CD8-positive, alpha-beta memory T cell (primary cell): Measurements from ENCODE around the gene TBC1D17. TPM values are rescaled to one million over a fixed set of nuclear protein-coding genes. Genes with fewer than 3 reads are reported as not detected.

Experiments
- CTCF ChIA-PET: fragments of 350-600 bp; sonication (Branson Sonifier 250); formaldehyde crosslinking; loops from one replicate; lab custom pipeline; 2021; ENCODE audit warnings: antibody characterized with exemption; lab: Charles Lee
- POLR2A ChIA-PET: fragments of 350-600 bp; sonication (Branson Sonifier 250); formaldehyde crosslinking; loops from one replicate; lab custom pipeline; 2021; ENCODE audit warnings: antibody characterized with exemption; lab: Charles Lee
- DNase-seq, 5 donors: peaks; one replicate each; pipeline versions ENCODE4 v3.0.0 to v3.0.0-alpha.2; 2020 to 2022; ENCODE audit warnings: mixed read lengths in 1 of 5
- H3K27ac ChIP-seq: one replicate; pipeline ENCODE4 v1.7.0; 2013; ENCODE audit warnings: low read depth, mild to moderate bottlenecking, low read length, moderate library complexity
- H3K27me3 ChIP-seq: 2 replicates; pipeline ENCODE4 v1.7.0; 2013; ENCODE audit warnings: low read length, mild to moderate bottlenecking; ENCODE audit not compliant: insufficient read depth, poor library complexity, severe bottlenecking
- H3K36me3 ChIP-seq: 2 replicates; pipeline ENCODE4 v1.7.0; 2013; ENCODE audit warnings: mild to moderate bottlenecking, low read length, moderate library complexity; ENCODE audit not compliant: insufficient read depth
- H3K4me1 ChIP-seq: 2 replicates; pipeline ENCODE4 v1.7.0; 2013; ENCODE audit warnings: mild to moderate bottlenecking, low read length, moderate library complexity; ENCODE audit not compliant: insufficient read depth
- H3K4me3 ChIP-seq: 2 replicates; pipeline ENCODE4 v1.7.0; 2013; ENCODE audit warnings: mild to moderate bottlenecking, low read length
- H3K9me3 ChIP-seq: 2 replicates; pipeline ENCODE4 v1.7.0; 2013; ENCODE audit warnings: mild to moderate bottlenecking, low read length
- H3K27ac Mint-ChIP-seq, 8 donors: one replicate each; pipeline ENCODE4 v1.8.0; 2020 to 2021; ENCODE audit warnings: mixed read lengths in 8 of 8, mild to moderate bottlenecking in 6 of 8, inconsistent platforms in 3 of 8, moderate library complexity in 3 of 8
- H3K27me3 Mint-ChIP-seq, 2 donors: one replicate each; pipeline ENCODE4 v1.8.0; 2020 to 2021; ENCODE audit warnings: mixed read lengths in 2 of 2, mild to moderate bottlenecking in 1 of 2, moderate library complexity in 1 of 2
- H3K36me3 Mint-ChIP-seq, 3 donors: one replicate each; pipeline ENCODE4 v1.8.0; 2020 to 2021; ENCODE audit warnings: mixed read lengths in 3 of 3, inconsistent platforms in 1 of 3, mild to moderate bottlenecking in 1 of 3
- H3K4me1 Mint-ChIP-seq, 3 donors: one replicate each; pipeline ENCODE4 v1.8.0; 2020 to 2021; ENCODE audit warnings: mixed read lengths in 3 of 3, inconsistent platforms in 1 of 3, mild to moderate bottlenecking in 1 of 3
- H3K4me3 Mint-ChIP-seq, 7 donors: one replicate each; pipeline ENCODE4 v1.8.0; 2020 to 2021; ENCODE audit warnings: mixed read lengths in 7 of 7, mild to moderate bottlenecking in 6 of 7, moderate library complexity in 4 of 7, inconsistent platforms in 2 of 7
- H3K9me3 Mint-ChIP-seq, 5 donors: one replicate each; pipeline ENCODE4 v1.8.0; 2020 to 2022; ENCODE audit warnings: mixed read lengths in 5 of 5, mild to moderate bottlenecking in 3 of 5, moderate library complexity in 2 of 5, inconsistent platforms in 1 of 5
- polyA plus RNA-seq: library from polyadenylated mRNA; unstranded; fragments of 300-500 nt; fragmentation: Illumina TruSeq; gene quantifications from one replicate; pipeline ENCODE4 v1.2.3, GENCODE V29; 2021
- total RNA-seq, 2 experiments: library from RNA; stranded (reverse); gene quantifications; one replicate each; pipeline ENCODE4 v1.2.3, GENCODE V29; 2021

The TBC1D17 gene
- total and polyA plus RNA-seq, 3 experiments from 2014 or later, result 16.8 to 33.5 (median 31.7) TPM

DNA sequence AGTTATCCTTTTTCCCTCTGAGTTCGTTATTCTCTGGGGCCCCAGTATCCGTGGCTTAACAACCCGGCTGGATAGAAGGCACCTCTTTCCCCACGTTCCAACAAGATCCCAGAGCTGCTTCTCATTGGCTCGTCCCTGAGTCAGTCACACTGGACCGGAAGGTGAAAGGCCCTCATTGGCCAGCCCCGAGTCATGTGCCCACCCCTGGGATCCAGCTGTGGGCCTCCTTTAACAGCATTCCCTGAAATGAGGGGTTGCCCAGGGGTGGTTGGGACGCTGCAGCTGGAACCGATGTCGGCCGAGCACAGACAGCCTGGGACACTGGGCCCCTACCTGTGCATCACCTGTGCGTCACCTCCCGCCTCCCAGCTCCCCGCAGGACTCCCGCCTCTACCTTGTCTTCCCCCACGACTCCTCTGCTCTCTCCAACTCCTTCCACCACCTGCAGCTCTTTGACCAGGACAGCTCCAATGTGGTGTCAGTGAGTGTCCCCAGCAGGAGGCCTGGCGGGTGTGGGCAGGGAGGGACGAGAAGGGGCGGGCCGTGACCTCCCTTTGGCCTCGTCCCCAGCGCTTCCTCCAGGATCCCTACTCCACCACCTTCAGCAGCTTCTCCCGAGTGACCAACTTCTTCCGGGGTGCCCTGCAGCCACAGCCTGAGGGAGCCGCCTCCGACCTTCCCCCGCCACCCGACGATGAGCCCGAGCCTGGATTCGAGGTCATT is 4.3 kb downstream of the TBC1D17 start:
- DNase-seq, result no peak
- peak overlapping the region in 2 of 7 donors; percentile 27 to 51 for H3K4me3 Mint-ChIP-seq
- H3K27ac Mint-ChIP-seq, result peak overlapping the region in 1 of 8 donors; percentile 81
- H3K9me3 Mint-ChIP-seq, result no peaks in the 10 kb centered on the region
- Histone ChIP-seq H3K27me3 (no peaks in the 10 kb centered on the region), H3K36me3 (peaks cover 38% of the 10 kb centered on the region), H3K4me3 (no peak overlapping the region), H3K4me1 (peaks cover 12% of the 10 kb centered on the region), H3K27ac (no peak overlapping the region), H3K9me3 (no peaks in the 10 kb centered on the region)
- H3K27me3 Mint-ChIP-seq, result peaks cover 0 to 3% of the 10 kb centered on the region in 2 donors
- ChIA-PET CTCF (interaction anchor here (0.8 to 1.1 kb wide), 2 partner anchors 9 to 16 kb away, joined by 3 read pairs; no protein-coding TSS in a partner anchor), POLR2A (no interaction called here)
- H3K4me1 Mint-ChIP-seq, result peaks cover 11 to 18% (median 14%) of the 10 kb centered on the region in 3 donors
- H3K36me3 Mint-ChIP-seq, result peaks cover 5 to 73% (median 9%) of the 10 kb centered on the region in 3 donors

DNA sequence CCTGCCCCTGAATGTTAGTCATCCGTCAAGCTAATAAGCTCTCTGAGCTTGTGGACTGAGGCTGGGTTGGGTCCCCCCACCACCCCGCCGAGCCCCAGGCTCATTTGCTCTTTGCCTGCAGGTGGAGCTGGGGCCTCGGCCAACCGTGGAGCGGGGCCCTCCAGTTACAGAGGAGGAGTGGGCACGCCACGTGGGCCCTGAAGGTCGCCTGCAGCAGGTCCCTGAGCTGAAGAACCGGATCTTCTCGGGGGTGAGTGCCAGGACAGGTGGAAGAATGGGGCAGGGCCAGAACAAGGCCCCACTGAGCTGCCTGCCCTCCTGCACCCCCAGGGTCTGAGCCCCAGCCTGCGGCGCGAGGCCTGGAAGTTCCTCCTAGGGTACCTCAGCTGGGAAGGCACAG is 5.1 kb downstream of the TBC1D17 start:
- Histone ChIP-seq H3K27me3 (no peaks in the 10 kb centered on the region), H3K9me3 (no peaks in the 10 kb centered on the region), H3K4me3 (no peak overlapping the region), H3K4me1 (peaks cover 12% of the 10 kb centered on the region), H3K36me3 (peaks cover 38% of the 10 kb centered on the region), H3K27ac (no peak overlapping the region)
- no peak for DNase-seq
- Mint-ChIP-seq H3K9me3 (no peaks in the 10 kb centered on the region), H3K27me3 (peaks cover 0 to 3% of the 10 kb centered on the region in 2 donors), H3K36me3 (peaks cover 5 to 74% (median 9%) of the 10 kb centered on the region in 3 donors), H3K27ac (peak overlapping the region in 2 of 8 donors; percentile 33 to 81), H3K4me3 (peak overlapping the region in 1 of 7 donors; percentile 27), H3K4me1 (peaks cover 11 to 18% (median 14%) of the 10 kb centered on the region in 3 donors)
- CTCF ChIA-PET, result interaction anchor here (0.8 kb wide), 1 partner anchor 15 kb away, joined by 3 read pairs; no protein-coding TSS in a partner anchor
- POLR2A ChIA-PET, result interaction anchor here (0.5 kb wide), 1 partner anchor 45 kb away, joined by 3 read pairs; no protein-coding TSS in a partner anchor

DNA sequence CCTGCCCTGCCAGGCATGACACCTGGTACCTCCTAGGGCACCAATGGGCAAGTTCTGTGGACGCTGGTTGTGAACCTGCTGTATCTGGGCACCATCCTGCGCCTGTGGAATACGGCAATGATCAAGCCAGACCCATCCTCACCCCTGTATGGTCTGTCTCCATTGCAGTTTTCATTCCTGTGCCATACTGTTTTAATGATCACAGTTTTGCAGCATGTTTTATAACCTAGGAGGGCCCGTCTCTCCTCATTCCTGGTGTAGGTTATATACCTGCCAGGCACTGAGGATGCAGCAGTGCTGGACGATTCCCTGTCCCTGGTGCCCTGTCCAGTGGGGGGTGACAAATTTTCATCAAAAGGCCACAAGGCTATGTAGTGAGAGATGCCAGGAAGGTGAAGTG is 5.6 kb downstream of the TBC1D17 start:
- DNase-seq, result no peak
- CTCF ChIA-PET, result interaction anchor here (0.8 kb wide), 1 partner anchor 14 kb away, joined by 3 read pairs; no protein-coding TSS in a partner anchor
- H3K27me3 ChIP-seq, result no peaks in the 10 kb centered on the region
- Mint-ChIP-seq H3K27ac (peak overlapping the region in 1 of 8 donors; percentile 47), H3K36me3 (peaks cover 5 to 72% (median 8%) of the 10 kb centered on the region in 3 donors), H3K4me3 (no peak overlapping the region), H3K4me1 (peaks cover 8 to 14% (median 11%) of the 10 kb centered on the region in 3 donors), H3K9me3 (no peaks in the 10 kb centered on the region), H3K27me3 (peaks cover 0 to 2% of the 10 kb centered on the region in 2 donors)
- H3K27ac ChIP-seq, result no peak overlapping the region
- no peaks in the 10 kb centered on the region for H3K9me3 ChIP-seq
- no peak overlapping the region for H3K4me3 ChIP-seq
- POLR2A ChIA-PET, result interaction anchor here (0.5 kb wide), 1 partner anchor 45 kb away, joined by 3 read pairs; no protein-coding TSS in a partner anchor
- H3K4me1 ChIP-seq, result peaks cover 10% of the 10 kb centered on the region
- H3K36me3 ChIP-seq, result peaks cover 38% of the 10 kb centered on the region

GRCh38 chr19:49884109-49884508 is 6.6 kb downstream of the TBC1D17 start:
- H3K4me1 Mint-ChIP-seq, result peaks cover 1 to 4% (median 1%) of the 10 kb centered on the region in 3 donors

GRCh38 chr19:49884760-49885159 is 7.3 kb downstream of the TBC1D17 start:
- ChIA-PET CTCF (interaction anchor here (1.1 kb wide), 1 partner anchor 27 kb away, joined by 3 read pairs; no protein-coding TSS in a partner anchor), POLR2A (no interaction called here)
- Mint-ChIP-seq H3K4me1 (no peaks in the 10 kb centered on the region), H3K4me3 (no peak overlapping the region), H3K36me3 (peaks cover 5 to 65% (median 5%) of the 10 kb centered on the region in 3 donors), H3K27ac (peak overlapping the region in 1 of 8 donors; percentile 33), H3K27me3 (no peaks in the 10 kb centered on the region), H3K9me3 (no peaks in the 10 kb centered on the region)
- H3K36me3 ChIP-seq, result peaks cover 38% of the 10 kb centered on the region
- H3K9me3 ChIP-seq, result no peaks in the 10 kb centered on the region
- H3K27me3 ChIP-seq, result no peaks in the 10 kb centered on the region
- peaks cover 3% of the 10 kb centered on the region for H3K4me1 ChIP-seq
- no peak overlapping the region for H3K4me3 ChIP-seq
- H3K27ac ChIP-seq, result no peak overlapping the region
- DNase-seq, result no peak

More at GRCh38 chr19:49884109-49884508, 6.6 kb downstream of the TBC1D17 start:
- Mint-ChIP-seq H3K36me3 (peaks cover 5 to 70% (median 5%) of the 10 kb centered on the region in 3 donors), H3K27ac (peak overlapping the region in 1 of 8 donors; percentile 33), H3K4me3 (no peak overlapping the region), H3K9me3 (no peaks in the 10 kb centered on the region), H3K27me3 (no peaks in the 10 kb centered on the region)
- CTCF ChIA-PET, result interaction anchor here (1.1 kb wide), 1 partner anchor 28 kb away, joined by 3 read pairs; no protein-coding TSS in a partner anchor
- H3K36me3 ChIP-seq, result peaks cover 38% of the 10 kb centered on the region
- no peaks in the 10 kb centered on the region for H3K27me3 ChIP-seq
- POLR2A ChIA-PET, result interaction anchor here (0.6 kb wide), 1 partner anchor 130 kb away, joined by 3 read pairs; no protein-coding TSS in a partner anchor
- H3K4me1 ChIP-seq, result no peaks in the 10 kb centered on the region
- H3K9me3 ChIP-seq, result no peaks in the 10 kb centered on the region
- no peak for DNase-seq
- H3K4me3 ChIP-seq, result no peak overlapping the region
- H3K27ac ChIP-seq, result no peak overlapping the region

DNA sequence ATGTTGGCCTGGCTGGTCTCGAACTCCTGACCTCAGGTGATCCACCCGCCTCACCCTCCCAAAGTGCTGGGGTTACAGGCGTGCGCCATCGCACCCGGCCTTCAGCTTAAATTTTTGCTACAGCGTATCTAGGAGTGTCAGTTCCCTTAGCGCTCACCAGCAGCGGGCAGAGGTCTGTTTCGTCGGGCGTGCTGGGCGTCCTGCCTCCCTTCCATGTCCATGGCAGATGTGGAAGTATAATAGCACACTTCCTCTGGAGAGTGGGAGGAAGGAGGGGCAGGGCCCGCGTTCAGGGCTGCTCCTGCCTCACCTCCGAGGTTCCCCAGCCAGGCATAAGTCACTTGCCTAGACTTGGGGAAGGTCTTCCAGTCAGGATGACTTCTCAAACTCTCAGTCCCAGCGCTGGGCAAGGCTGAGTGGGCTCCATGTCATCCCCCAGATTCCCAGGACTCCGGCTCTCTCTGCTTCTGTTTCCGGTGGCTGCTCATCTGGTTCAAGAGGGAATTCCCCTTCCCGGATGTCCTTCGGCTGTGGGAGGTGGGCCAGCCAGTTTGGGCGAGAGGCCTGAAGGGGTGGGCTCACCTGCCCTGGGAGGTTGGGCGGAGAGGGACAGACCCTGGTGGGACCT is 9.6 kb downstream of the TBC1D17 start:
- peaks cover 0 to 2% of the 10 kb centered on the region in 2 donors for H3K27me3 Mint-ChIP-seq
- DNase-seq, result no peak
- no peak overlapping the region for H3K4me3 ChIP-seq
- peaks cover 4 to 14% (median 7%) of the 10 kb centered on the region in 3 donors for H3K4me1 Mint-ChIP-seq
- H3K9me3 Mint-ChIP-seq, result no peaks in the 10 kb centered on the region
- peaks cover 4 to 41% (median 5%) of the 10 kb centered on the region in 3 donors for H3K36me3 Mint-ChIP-seq
- no peak overlapping the region for H3K4me3 Mint-ChIP-seq
- ChIA-PET CTCF (no interaction called here), POLR2A (no interaction called here)
- H3K36me3 ChIP-seq, result peaks cover 16% of the 10 kb centered on the region
- no peaks in the 10 kb centered on the region for H3K9me3 ChIP-seq
- H3K4me1 ChIP-seq, result peaks cover 5% of the 10 kb centered on the region
- H3K27ac ChIP-seq, result no peak overlapping the region
- no peak overlapping the region for H3K27ac Mint-ChIP-seq
- H3K27me3 ChIP-seq, result no peaks in the 10 kb centered on the region

- Histone ChIP-seq H3K27ac (no peak overlapping the region), H3K27me3 (no peaks in the 10 kb centered on the region), H3K4me3 (no peak overlapping the region), H3K4me1 (peaks cover 5% of the 10 kb centered on the region), H3K36me3 (peaks cover 11% of the 10 kb centered on the region), H3K9me3 (no peaks in the 10 kb centered on the region)
- POLR2A ChIA-PET, result no interaction called here
- CTCF ChIA-PET, result no interaction called here
- DNase-seq, result no peak
- H3K36me3 Mint-ChIP-seq, result peaks cover 4 to 34% (median 5%) of the 10 kb centered on the region in 3 donors
- H3K4me1 Mint-ChIP-seq, result peaks cover 7 to 19% (median 10%) of the 10 kb centered on the region in 3 donors
- no peak overlapping the region for H3K4me3 Mint-ChIP-seq
- H3K9me3 Mint-ChIP-seq, result no peaks in the 10 kb centered on the region
- H3K27me3 Mint-ChIP-seq, result peaks cover 0 to 2% of the 10 kb centered on the region in 2 donors
- no peak overlapping the region for H3K27ac Mint-ChIP-seq
Observed at GRCh38 chr19:49887665-49888509, 10.4 kb downstream of the TBC1D17 start.
